GM12878 (cell line): Measurements from ENCODE around the gene WWC2. TPM values are rescaled to one million over a fixed set of nuclear protein-coding genes. Genes with fewer than 3 reads are reported as not detected.

Experiments used
- ATAC-seq: fragments of 200-7000 bp; cut with Tn5 transposase; 3 replicates; pipeline ENCODE4 v1.9.1; 2020; ENCODE audit warnings: mild to moderate bottlenecking, moderate library complexity
- BruUV-seq: library from RNA; stranded (reverse); fragments of 400-500 nt; replicated peaks from 2 replicates; lab custom pipeline; 2021; lab: Mats Ljungman, UMichigan
- CTCF ChIA-PET: fragments of 300-600 bp; sonication (Branson Sonifier 250); formaldehyde crosslinking; extraction: SDS; loops from one replicate; lab custom pipeline; 2021; ENCODE audit warnings: inconsistent platforms; lab: Yijun Ruan, JAX
- POLR2A ChIA-PET: fragments of 350-600 bp; formaldehyde crosslinking; extraction: SDS; loops from one replicate; lab custom pipeline; 2021; ENCODE audit warnings: inconsistent platforms; lab: Charles Lee
- RAD21 ChIA-PET: fragments of 300-600 bp; sonication (Branson Sonifier 250); formaldehyde crosslinking; loops from one replicate; lab custom pipeline; 2023; ENCODE audit warnings: antibody characterized with exemption; ENCODE audit not compliant: unreplicated experiment; lab: Charles Lee
- SMC1A ChIA-PET: fragments of 300-600 bp; sonication (Branson Sonifier 250); formaldehyde crosslinking; loops from one replicate; lab custom pipeline; 2023; ENCODE audit not compliant: unreplicated experiment, uncharacterized antibody; lab: Charles Lee
- DNase-seq: peaks from one replicate; pipeline ENCODE4 v3.0.0-alpha.2; 2011; ENCODE audit warnings: low read depth, low spot score
- FAIRE-seq: peaks from 3 replicates; lab custom pipeline; 2011; peaks lifted over from hg19 to GRCh38; lab: Jason Lieb, UNC
- H2AFZ ChIP-seq: 2 replicates; pipeline ENCODE4 v1.6.0; 2011; ENCODE audit warnings: low read depth, low read length, control low read depth; ENCODE audit not compliant: control insufficient read depth
- H3K27ac ChIP-seq: 2 replicates; pipeline ENCODE4 v1.5.1; 2011; ENCODE audit warnings: control low read depth; ENCODE audit not compliant: control insufficient read depth, insufficient read depth
- H3K27me3 ChIP-seq, 2 experiments: replicated peaks in 1 of 2; 2 replicates each; pipeline versions ENCODE4 v1.6.0 to v1.6.1; 2011; ENCODE audit warnings: low read length in 1 of 2; ENCODE audit not compliant: control insufficient read depth in 2 of 2, insufficient read depth in 2 of 2
- H3K36me3 ChIP-seq, 2 experiments: 2 replicates each; pipeline ENCODE4 v1.5.1; 2011; ENCODE audit warnings: low read length in 1 of 2; ENCODE audit not compliant: control insufficient read depth in 2 of 2, insufficient read depth in 2 of 2
- H3K4me1 ChIP-seq: 2 replicates; pipeline ENCODE4 v1.6.1; 2011; ENCODE audit warnings: mild to moderate bottlenecking, low read length, moderate library complexity, mixed read lengths; ENCODE audit not compliant: control insufficient read depth, insufficient read depth
- H3K4me2 ChIP-seq: 2 replicates; pipeline ENCODE4 v1.6.0; 2011; ENCODE audit warnings: control low read depth; ENCODE audit not compliant: control insufficient read depth, insufficient read depth
- H3K4me3 ChIP-seq: fragments of 200-600 bp; sonication (generic); 2 replicates; pipeline ENCODE4 v1.5.1; 2016
- H3K79me2 ChIP-seq: 2 replicates; pipeline ENCODE4 v1.6.0; 2011; ENCODE audit warnings: low read length; ENCODE audit not compliant: control insufficient read depth, insufficient read depth
- H3K9ac ChIP-seq: 2 replicates; pipeline ENCODE4 v1.8.0; 2011; ENCODE audit warnings: low read length, control low read depth, mixed read lengths; ENCODE audit not compliant: control insufficient read depth, insufficient read depth
- H3K9me3 ChIP-seq: replicated peaks from 3 replicates; pipeline ENCODE4 v1.5.1; 2011; ENCODE audit warnings: mild to moderate bottlenecking, low read length; ENCODE audit not compliant: control insufficient read depth, insufficient read depth
- H4K20me1 ChIP-seq: 2 replicates; pipeline ENCODE4 v1.6.0; 2011; ENCODE audit not compliant: control insufficient read depth, insufficient read depth
- HDAC6 ChIP-seq: fragments of 200-600 bp; sonication (generic); IDR thresholded peaks from one replicate; pipeline ENCODE4 v1.8.0; 2017; ENCODE audit warnings: antibody characterized with exemption; ENCODE audit not compliant: unreplicated experiment
- ZBTB4 ChIP-seq: fragments of 450-650 bp; formaldehyde crosslinking; IDR thresholded peaks from 2 replicates; pipeline ENCODE4 v1.4.0; 2022; ENCODE audit warnings: mild to moderate bottlenecking, moderate library complexity
- ZBTB40 ChIP-seq: fragments of 450-650 bp; IDR thresholded peaks from 2 replicates; pipeline ENCODE4 v1.6.1; 2016; ENCODE audit warnings: mild to moderate bottlenecking, moderate library complexity, borderline replicate concordance
- WGBS: methylation state at CpG from one replicate; pipeline ENCODE4 v1.1.6; 2016; ENCODE audit warnings: low lambda C conversion rate; ENCODE audit not compliant: insufficient replicate concordance, insufficient coverage; ENCODE audit errors: missing lambda C conversion rate; 5-methylcytosine and 5-hydroxymethylcytosine counted together
- in situ Hi-C: fragments of 300-500 bp; cut with MboI; formaldehyde crosslinking; loops from 9 replicates; pipeline ENCODE4 v1.14.3; 2018; ENCODE audit warnings: mixed read lengths
- intact Hi-C: fragments of 100-400 bp; cut with micrococcal nuclease; formaldehyde crosslinking; loops from one replicate; pipeline ENCODE4 v1.14.2; 2022; ENCODE audit not compliant: unreplicated experiment
- polyA plus RNA-seq, 11 experiments: library from polyadenylated mRNA; depleted of rRNA in 4 of 11; unstranded in 6 of 11; stranded (reverse) in 5 of 11; fragments of >200 nt; fragmentation: Nextera tagmentation in 4 of 11; fragmentation: Illumina TruSeq in 1 of 11; extraction: Ambion mirVana in 4 of 11; extraction: Trizol in 1 of 11; gene quantifications; 1 replicate in 1 of 11; 2 replicates in 10 of 11; pipeline versions ENCODE4 v1.2.1 to v1.2.3, GENCODE V29; 2011 to 2016; ENCODE audit warnings: inconsistent platforms in 2 of 11, missing spikeins in 2 of 11, low read depth in 1 of 11
- total RNA-seq, 4 experiments: library from RNA; depleted of rRNA in 3 of 4; stranded (reverse); fragments of >200 nt in 3 of 4; fragmentation: Illumina TruSeq in 1 of 4; extraction: Trizol in 1 of 4; gene quantifications; 2 replicates each; pipeline versions ENCODE4 v1.2.1 to v1.2.3, GENCODE V29; 2013 to 2021

The WWC2 gene
- total and polyA plus RNA-seq, 10 of the 15 experiments (the other 5 are each of a cell fraction or from before 2014, with no cell fraction given) = 0.02 to 0.72 (median 0.06) TPM; not detected in 3

- Histone ChIP-seq H3K27ac (no peak overlapping the region), H4K20me1 (no peaks in the 10 kb centered on the region)
- in situ Hi-C loops = no loop called here
- POLR2A ChIA-PET = interaction anchor here (0.6 kb wide), 1 partner anchor 200 kb away, joined by 4 read pairs; no protein-coding TSS in a partner anchor
- no peak for TF ChIP-seq ZBTB40
- no peak for TF ChIP-seq HDAC6
- TF ChIP-seq ZBTB4 (CRISPR knock-in tag) = no peak
- TF ChIP-seq, all 136 proteins: peak for 0
- H3K36me3 ChIP-seq = no peaks in the 10 kb centered on the region
- no peak overlapping the region for H2AFZ ChIP-seq
- H3K9ac ChIP-seq = no peak overlapping the region
- H3K4me3 ChIP-seq = no peak overlapping the region
- no peaks in the 10 kb centered on the region for H3K27me3 ChIP-seq
- intact Hi-C loops = no loop called here
- 7% methylated on average over 5 of the region's 5 CpGs for WGBS
- ATAC-seq (no peak), DNase-seq (no peak), FAIRE-seq (no peak)
- SMC1A ChIA-PET = no interaction called here
- no peak overlapping the region for H3K4me2 ChIP-seq
- BruUV-seq = no TSS peak
- RAD21 ChIA-PET = no interaction called here
- no peaks in the 10 kb centered on the region for H3K79me2 ChIP-seq
- no peaks in the 10 kb centered on the region for H3K4me1 ChIP-seq
- no peaks in the 10 kb centered on the region for H3K9me3 ChIP-seq
- CTCF ChIA-PET = no interaction called here
These were observed 76.7 kb downstream of the WWC2 start for GRCh38 chr4:183175631-183176232.
